ENCODE data around the gene STX8.
"Not testable (repeated sequence)": the region's sequence is repeated elsewhere in the genome, so short reads cannot be mapped to it uniquely, and the experiment has no call there.

Gene STX8

DNA sequence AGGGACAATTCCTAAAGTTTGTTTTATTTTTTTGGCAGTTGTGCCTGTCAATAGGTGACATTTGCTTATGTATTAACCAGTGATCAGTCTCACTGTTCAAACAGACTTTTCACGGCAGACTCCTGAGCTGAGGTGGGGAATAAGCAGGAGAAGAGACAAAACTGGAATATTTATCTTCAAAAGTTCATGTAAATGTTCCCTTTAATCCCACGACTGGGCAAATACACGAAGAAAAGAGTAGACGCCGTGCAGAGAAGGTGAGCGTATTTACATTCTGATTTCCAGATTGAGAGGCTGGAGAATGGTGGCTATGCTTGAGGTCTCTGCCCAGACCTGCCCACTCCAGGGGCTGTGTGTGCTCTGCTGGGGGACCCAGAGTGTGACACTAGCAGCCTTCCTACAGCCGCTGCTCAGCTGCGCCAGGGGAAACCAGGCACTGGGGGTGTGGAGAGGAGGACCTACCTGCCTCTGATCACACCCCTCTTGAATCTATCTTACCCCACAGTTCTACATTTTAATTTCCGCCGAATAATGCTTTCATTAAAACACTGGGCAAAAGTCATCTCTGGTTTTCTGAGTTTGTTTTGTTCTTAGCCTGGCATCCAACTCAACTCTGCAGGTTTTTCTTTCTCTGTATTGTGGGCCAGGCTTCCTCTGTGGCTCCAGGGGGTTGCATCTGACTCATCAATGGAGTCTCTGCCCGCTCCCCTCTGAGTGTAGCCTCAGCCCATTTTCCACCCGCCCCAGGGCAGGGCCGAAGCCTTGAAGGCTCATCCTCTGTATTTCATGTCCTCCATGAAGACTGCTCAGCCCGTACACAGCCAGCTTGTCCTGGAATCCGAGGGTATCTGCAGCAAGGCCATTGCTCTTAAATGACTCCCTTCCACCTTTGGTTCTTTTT is 317.3 kb downstream of the STX8 start:
- H3K4me2 ChIP-seq (ENCODE audit: low read length): no peak overlapping the region

DNA sequence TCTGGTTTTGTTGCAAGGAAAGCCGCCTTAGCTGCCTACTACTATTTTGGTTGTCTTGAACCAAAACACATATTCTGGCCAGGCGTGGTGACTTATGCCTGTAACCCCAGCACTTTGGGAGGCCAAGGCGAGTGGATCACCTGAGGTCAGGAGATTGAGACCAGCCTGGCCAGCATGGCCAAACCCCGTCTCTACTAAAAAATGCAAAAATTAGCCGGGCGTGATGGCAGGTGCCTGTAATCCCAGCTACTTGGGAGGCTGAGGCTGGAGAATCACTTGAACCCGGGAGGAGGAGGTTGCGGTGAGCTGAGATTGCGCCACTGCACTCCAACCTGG is 318.0 kb downstream of the STX8 start:
- H3K36me3 ChIP-seq (replicated peaks; ENCODE audit: low read depth, low read length); H4K20me1 ChIP-seq (ENCODE audit: insufficient read depth, low read length); H2AFZ ChIP-seq (ENCODE audit: low read depth, low read length); H3K4me1 ChIP-seq (ENCODE audit: low read length); H3K27me3 ChIP-seq (ENCODE audit: low read depth, low read length); H3K9ac ChIP-seq (ENCODE audit: low read length); H3K4me3 ChIP-seq (ENCODE audit: low read length); H3K27ac ChIP-seq (ENCODE audit: low read length); H3K4me2 ChIP-seq (ENCODE audit: low read length); H3K9me3 ChIP-seq (ENCODE audit: insufficient read depth, low read length); H3K79me2 ChIP-seq (ENCODE audit: low read length): not testable (repeated sequence)

More for the DNA sequence above, 317.3 kb downstream of the STX8 start:
- H3K79me2 ChIP-seq (ENCODE audit: low read length): no peaks in the 10 kb centered on the region
- no peak overlapping the region for H3K4me3 ChIP-seq (ENCODE audit: low read length)
- no peak overlapping the region for H3K9ac ChIP-seq (ENCODE audit: low read length)
- H3K4me1 ChIP-seq (ENCODE audit: low read length): peaks cover 10% of the 10 kb centered on the region
- no peak for TF ChIP-seq EZH2phosphoT487 (IDR thresholded peaks at IDR 0.05; ENCODE audit: low read depth)
- TF ChIP-seq, protein P1, sequence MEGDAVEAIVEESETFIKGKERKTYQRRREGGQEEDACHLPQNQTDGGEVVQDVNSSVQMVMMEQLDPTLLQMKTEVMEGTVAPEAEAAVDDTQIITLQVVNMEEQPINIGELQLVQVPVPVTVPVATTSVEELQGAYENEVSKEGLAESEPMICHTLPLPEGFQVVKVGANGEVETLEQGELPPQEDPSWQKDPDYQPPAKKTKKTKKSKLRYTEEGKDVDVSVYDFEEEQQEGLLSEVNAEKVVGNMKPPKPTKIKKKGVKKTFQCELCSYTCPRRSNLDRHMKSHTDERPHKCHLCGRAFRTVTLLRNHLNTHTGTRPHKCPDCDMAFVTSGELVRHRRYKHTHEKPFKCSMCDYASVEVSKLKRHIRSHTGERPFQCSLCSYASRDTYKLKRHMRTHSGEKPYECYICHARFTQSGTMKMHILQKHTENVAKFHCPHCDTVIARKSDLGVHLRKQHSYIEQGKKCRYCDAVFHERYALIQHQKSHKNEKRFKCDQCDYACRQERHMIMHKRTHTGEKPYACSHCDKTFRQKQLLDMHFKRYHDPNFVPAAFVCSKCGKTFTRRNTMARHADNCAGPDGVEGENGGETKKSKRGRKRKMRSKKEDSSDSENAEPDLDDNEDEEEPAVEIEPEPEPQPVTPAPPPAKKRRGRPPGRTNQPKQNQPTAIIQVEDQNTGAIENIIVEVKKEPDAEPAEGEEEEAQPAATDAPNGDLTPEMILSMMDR (IDR thresholded peaks at IDR 0.05; ENCODE audit: low read depth, low read length): no peak
- no peak overlapping the region for H3K27ac ChIP-seq (ENCODE audit: low read length)
- H3K9me3 ChIP-seq (ENCODE audit: insufficient read depth, low read length): no peaks in the 10 kb centered on the region
- no peaks in the 10 kb centered on the region for H4K20me1 ChIP-seq (ENCODE audit: insufficient read depth, low read length)
- no peaks in the 10 kb centered on the region for H3K27me3 ChIP-seq (ENCODE audit: low read depth, low read length)
- no peak overlapping the region for H2AFZ ChIP-seq (ENCODE audit: low read depth, low read length)
- no peaks in the 10 kb centered on the region for H3K36me3 ChIP-seq (replicated peaks; ENCODE audit: low read depth, low read length)

DNA sequence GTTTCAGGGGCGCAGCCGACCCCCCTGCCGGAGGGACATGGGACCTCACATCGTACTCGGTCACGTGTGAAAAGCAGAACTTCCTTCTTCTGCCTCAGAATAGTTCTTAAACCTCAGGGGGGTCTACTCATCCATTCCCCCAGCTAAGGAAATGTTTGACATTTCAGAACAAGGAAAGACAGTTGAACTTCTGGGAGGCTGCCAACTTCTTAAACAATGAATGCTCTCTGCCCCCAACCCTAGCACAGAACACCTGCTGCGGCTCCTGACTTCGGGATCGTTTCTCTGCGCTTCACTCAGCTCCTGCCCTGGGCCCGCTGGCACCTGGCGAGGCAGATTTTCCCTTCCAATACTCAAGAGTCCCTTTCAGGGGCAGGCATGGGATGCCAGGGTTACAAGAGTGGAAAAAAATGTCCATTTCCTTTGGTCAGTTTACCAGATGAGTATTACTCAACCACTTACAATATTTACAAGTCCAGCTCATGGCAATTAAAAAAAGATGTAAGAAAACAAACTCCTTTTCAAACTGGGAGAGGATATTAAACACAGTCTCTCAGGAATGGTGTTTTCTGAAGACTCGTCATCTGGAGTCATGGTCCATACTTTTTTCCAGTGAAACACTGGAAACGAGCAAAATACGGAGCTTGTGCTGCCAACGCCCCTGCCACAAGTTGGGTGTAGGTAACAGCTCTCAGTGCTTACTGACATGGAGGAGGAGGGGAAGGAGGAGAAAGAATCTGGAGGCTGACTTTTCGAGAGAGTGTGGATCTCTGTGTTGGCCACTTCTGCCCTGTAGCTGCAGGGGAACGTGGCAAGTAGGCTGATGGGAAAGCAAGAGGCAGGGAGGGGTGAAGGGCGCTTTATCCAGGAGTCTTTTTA is 318.6 kb downstream of the STX8 start:
- Histone ChIP-seq H3K27me3 (ENCODE audit: low read depth, low read length) (no peaks in the 10 kb centered on the region), H3K9ac (ENCODE audit: low read length) (no peak overlapping the region)

DNA sequence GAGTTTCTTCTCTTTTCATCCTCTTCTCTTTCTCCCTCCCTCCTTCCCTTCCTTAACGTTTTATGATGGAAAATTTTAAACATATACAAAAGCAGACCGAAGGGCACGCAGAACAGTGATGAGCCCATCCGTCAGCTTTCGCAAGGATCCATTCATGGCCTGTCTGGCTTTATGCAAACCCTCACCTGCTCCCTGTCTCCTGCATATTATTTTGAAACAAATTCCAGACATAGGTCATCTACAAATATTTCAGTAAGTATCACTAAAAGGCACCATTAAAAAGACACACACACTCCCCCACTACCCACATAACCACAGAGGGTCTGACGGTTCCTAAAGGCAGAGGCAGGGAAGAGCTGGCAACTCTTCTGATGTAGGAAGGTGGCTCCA is 319.3 kb downstream of the STX8 start:
- Histone ChIP-seq H2AFZ (ENCODE audit: low read depth, low read length) (no peak overlapping the region), H4K20me1 (ENCODE audit: insufficient read depth, low read length) (no peaks in the 10 kb centered on the region), H3K4me2 (ENCODE audit: low read length) (peak overlapping the region; percentile 41), H3K9ac (ENCODE audit: low read length) (no peak overlapping the region), H3K79me2 (ENCODE audit: low read length) (no peaks in the 10 kb centered on the region), H3K27ac (ENCODE audit: low read length) (no peak overlapping the region), H3K36me3 (replicated peaks; ENCODE audit: low read depth, low read length) (no peaks in the 10 kb centered on the region), H3K4me3 (ENCODE audit: low read length) (no peak overlapping the region), H3K9me3 (ENCODE audit: insufficient read depth, low read length) (no peaks in the 10 kb centered on the region), H3K4me1 (ENCODE audit: low read length) (peaks cover 10% of the 10 kb centered on the region), H3K27me3 (ENCODE audit: low read depth, low read length) (no peaks in the 10 kb centered on the region)
- TF ChIP-seq EZH2phosphoT487 (IDR thresholded peaks at IDR 0.05; ENCODE audit: low read depth): no peak
- TF ChIP-seq, protein P1 (IDR thresholded peaks at IDR 0.05; ENCODE audit: low read depth, low read length): no peak

More for the DNA sequence above, 318.6 kb downstream of the STX8 start:
- no peaks in the 10 kb centered on the region for H3K36me3 ChIP-seq (replicated peaks; ENCODE audit: low read depth, low read length)
- no peak overlapping the region for H3K27ac ChIP-seq (ENCODE audit: low read length)
- H4K20me1 ChIP-seq (ENCODE audit: insufficient read depth, low read length): no peaks in the 10 kb centered on the region
- no peak overlapping the region for H2AFZ ChIP-seq (ENCODE audit: low read depth, low read length)
- peak overlapping the region; percentile 41 for H3K4me2 ChIP-seq (ENCODE audit: low read length)
- TF ChIP-seq, protein P1 (IDR thresholded peaks at IDR 0.05; ENCODE audit: low read depth, low read length): no peak
- no peak for TF ChIP-seq EZH2phosphoT487 (IDR thresholded peaks at IDR 0.05; ENCODE audit: low read depth)
- peaks cover 10% of the 10 kb centered on the region for H3K4me1 ChIP-seq (ENCODE audit: low read length)
- no peaks in the 10 kb centered on the region for H3K9me3 ChIP-seq (ENCODE audit: insufficient read depth, low read length)
- H3K4me3 ChIP-seq (ENCODE audit: low read length): no peak overlapping the region
- no peaks in the 10 kb centered on the region for H3K79me2 ChIP-seq (ENCODE audit: low read length)
